DMS79 (cell line): ENCODE data around the gene OS9.
"Not testable (repeated sequence)": the region's sequence is repeated elsewhere in the genome, so short reads cannot be mapped to it uniquely, and the experiment has no call there.

ENCODE experiments used
- DNase-seq: peaks from one replicate; lab custom pipeline; 2025; lab: John Stamatoyannopoulos, UW

The OS9 gene

DNA sequence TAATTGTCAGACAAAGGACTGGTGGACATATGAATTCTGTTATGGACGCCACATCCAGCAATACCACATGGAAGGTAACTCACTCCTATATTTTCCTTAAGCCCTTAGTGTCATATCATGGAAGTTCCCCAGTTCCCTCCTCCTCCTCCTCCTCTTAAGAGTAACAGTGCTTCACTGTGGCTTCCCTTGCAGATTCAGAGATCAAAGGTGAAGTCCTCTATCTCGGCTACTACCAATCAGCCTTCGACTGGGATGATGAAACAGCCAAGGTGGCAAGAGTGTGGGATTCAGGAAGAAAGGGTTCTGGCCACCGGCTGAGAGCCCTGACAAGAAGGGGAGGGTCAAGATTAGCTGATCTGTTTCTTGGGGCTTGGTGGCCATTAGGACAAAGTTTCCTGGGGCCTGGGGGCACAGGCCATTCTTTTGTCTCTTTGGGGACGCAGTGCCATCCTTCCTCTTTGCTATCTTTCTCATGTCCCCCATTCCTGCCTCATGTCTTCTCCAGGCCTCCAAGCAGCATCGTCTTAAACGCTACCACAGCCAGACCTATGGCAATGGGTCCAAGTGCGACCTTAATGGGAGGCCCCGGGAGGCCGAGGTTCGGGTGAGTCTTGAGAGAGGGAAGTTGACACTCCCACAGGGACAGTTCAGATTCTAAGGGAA is 2.0 kb downstream of the OS9 start:
- DNase-seq = no peak

DNA sequence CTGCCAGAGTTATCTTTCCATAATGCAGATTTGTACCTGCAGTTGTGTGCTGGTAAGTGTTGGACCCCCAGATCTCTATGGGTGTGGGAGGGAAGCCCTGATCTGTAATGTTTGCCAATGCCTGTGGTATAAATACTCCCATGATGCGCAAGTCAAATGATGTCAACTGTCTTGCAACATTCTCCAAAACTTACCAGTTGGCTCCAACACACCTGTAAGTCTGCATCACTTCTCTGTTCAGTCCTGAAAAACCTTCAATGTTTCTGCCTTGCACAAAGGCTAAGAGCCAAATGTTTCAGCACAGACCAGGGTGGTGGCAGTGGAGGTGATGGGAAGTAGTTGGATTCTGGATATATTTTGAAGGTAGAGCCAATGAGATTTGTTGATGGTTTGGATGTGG is 3.1 kb downstream of the OS9 start:
- DNase-seq = no peak

DNA sequence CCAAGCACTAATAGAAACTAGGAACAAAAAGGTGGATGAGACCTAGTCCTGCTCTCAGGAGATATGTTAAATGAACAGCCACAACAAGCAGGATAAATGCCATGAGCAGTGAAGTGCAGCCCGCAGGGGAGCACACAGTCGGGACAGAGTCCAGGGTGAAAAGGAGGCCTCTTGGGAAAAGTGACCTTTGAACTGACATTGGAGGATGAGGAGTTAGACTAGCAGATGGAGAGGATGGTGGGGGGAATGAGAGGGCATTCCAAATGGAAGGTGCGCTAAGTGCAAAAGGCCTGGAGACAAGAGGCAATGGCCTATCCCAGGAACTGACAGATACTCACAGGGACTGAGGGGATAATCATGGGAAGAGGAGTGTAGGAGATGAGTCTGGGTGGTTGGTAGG is 4.5 kb downstream of the OS9 start:
- DNase-seq = no peak

DNA sequence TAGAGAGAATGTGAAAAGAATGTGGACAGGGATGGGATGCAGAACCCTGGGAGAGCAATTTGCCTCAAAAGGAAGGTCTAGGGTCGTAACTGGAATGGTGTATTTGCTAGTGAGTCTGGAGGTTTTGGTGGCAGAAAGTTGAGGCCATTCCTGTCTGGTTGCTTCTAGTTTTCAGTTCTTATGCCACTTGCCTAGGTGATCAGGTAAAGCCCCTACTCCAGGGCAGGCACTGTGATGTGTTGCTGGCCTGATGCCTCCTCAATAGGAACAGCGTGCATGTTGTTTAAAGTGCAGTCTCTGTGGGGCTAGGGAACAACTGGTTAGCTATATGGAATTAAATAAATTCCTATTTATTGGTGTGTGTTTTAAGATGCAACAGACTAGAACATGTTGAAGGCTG is 6.4 kb downstream of the OS9 start:
- no peak for DNase-seq

DNA sequence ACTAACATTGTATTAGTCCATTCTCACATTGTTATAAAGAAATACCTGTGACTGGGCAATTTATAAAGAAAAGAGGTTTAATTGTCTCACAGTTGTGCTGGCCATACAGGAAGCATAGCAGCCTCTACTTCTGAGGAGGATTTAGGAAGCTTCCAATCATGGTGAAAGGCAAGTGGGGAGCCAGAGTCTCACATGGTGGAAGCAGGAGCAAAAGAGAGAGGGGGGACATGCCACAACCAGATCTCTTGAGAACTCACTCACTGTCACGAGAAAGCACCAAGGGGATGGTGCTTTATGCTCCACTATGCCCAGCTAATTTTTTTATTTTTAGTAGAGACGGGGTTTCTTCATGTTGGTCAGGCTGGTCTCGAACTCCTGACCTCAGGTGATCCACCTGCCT is 13.3 kb downstream of the OS9 start:
- no peak for DNase-seq

DNA sequence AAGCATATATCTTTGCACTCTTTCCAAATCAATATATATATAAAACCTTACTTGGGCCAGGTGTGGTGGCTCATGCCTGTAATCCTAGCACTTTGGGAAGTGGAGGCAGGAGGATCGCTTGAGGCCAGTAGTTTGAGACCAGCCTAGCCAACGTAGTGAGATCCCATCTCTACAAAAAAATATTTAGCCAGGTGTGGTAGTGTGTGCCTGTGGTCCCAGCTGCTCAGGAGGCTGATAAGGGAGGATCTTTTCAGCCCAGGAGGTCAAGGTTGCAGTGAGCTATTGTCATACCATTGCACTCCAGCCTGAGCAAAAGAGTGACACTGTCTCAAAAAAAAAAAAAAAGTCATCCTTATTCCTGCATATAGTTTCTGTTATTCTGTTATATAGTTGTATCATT is 14.4 kb downstream of the OS9 start:
- no peak for DNase-seq

DNA sequence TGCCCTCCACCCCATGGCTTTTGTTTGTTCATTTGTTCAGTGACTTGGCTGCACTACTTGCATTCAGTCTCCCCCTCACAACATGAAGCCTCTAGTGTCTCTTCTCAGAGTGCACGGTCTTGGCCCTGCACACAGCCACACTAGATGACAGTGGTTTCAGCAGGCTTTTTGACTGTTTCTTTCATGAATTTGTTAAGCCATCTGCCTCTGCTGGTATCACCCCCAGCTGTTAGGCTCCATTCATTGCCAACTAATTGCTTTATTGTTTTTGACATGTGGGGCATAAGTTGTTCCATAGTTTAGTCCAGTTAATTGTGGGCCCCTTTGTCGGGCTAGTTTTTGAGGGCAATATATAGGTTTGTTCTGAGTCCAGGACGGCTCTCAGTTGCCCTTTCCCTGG is 18.8 kb downstream of the OS9 start:
- DNase-seq = no peak

DNA sequence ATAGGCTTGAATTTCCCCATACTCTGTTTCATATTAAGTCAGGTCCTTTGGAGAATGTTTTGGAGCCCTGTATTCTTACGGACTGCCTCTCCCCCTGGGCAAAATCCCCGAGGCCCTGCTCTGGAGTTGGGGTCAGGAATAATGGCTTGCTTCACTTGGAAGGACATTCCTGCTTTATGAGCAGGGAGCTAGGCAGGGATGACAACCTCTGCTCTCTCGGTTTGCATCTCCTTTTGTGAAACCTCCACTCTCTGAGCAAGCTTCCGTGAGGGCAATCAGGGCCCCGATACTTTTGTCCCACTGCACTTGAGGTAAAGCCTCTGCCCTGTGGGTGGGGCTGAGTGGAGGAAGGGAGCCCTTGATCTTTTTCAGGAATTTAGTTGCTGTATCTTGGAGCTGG is 19.3 kb downstream of the OS9 start:
- no peak for DNase-seq

DNA sequence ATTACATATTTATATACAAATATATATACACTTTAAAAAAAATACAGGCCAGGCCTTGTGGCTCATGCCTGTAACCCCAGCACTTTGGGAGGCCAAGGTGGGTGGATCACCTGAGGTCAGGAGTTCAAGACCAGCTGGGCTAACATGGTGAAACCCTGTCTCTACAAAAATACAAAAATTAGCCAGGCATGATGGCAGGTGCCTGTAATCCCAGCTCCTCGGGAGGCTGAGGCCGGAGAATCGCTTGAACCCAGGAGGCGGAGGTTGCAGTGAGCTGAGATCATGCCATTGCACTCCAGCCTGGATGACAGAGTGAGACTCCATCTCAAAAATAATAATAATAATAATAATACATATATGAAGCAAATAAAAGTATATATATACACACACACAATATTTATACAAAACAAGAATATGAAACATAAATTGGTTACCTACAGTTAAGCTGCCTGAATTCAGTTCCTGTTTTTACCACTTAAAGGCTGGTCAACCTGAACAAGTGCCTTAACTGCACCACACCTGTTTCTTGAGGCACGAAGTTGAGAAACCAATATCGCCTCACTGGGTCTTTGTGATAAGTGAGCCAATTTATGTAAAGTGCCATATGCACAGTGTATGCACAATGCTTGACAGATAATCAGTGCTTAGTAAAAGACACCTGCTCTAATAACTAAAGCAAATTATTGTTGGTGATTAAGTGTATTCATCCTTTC is 21.3 kb downstream of the OS9 start:
- not testable (repeated sequence) for DNase-seq

DNA sequence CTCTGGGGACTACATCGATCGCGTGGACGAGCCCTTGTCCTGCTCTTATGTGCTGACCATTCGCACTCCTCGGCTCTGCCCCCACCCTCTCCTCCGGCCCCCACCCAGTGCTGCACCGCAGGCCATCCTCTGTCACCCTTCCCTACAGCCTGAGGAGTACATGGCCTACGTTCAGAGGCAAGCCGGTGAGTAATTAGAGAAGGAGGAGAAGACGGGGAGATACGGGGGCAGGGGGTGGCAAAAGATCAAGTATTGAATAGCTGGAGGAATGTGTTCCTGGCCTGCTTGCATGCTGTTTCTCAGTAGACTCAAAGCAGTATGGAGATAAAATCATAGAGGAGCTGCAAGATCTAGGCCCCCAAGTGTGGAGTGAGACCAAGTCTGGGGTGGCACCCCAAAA is 21.9 kb downstream of the OS9 start:
- no peak for DNase-seq

DNA sequence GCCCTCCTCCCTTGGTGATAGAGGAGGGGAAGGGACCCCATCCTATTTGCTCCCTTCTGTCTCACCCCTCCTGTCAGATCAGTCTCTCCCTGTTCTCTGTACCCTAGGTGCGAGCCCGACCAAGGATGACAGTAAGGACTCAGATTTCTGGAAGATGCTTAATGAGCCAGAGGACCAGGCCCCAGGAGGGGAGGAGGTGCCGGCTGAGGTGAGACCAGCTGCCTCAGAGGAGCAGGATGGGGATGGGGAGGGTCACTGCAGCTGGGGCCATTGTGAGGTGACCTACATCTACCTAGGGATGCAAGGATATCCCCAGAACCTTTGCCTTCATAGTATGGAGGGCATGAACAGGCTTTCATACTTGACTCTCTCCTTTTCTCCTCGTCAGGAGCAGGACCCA is 22.4 kb downstream of the OS9 start:
- DNase-seq = no peak

DNA sequence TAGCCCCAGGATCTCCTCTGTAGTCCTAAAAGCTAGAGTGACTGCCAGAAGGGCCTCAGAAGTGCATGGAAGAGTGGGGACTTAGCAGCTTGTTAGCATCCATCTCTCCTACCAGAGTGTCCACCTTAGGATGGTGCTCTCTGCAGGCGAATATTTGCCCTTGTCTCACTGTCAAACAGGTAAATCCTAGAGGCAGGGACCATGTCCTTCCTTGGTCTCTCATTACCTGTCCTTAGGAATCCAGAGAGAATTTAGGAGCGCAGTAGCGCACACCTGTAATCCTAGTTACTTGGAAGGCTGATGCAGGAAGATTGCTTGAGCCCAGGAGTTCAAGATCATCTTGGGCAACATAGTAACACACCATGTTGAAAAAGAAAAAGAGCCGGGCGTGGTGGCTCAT is 23.2 kb downstream of the OS9 start:
- DNase-seq = no peak

DNA sequence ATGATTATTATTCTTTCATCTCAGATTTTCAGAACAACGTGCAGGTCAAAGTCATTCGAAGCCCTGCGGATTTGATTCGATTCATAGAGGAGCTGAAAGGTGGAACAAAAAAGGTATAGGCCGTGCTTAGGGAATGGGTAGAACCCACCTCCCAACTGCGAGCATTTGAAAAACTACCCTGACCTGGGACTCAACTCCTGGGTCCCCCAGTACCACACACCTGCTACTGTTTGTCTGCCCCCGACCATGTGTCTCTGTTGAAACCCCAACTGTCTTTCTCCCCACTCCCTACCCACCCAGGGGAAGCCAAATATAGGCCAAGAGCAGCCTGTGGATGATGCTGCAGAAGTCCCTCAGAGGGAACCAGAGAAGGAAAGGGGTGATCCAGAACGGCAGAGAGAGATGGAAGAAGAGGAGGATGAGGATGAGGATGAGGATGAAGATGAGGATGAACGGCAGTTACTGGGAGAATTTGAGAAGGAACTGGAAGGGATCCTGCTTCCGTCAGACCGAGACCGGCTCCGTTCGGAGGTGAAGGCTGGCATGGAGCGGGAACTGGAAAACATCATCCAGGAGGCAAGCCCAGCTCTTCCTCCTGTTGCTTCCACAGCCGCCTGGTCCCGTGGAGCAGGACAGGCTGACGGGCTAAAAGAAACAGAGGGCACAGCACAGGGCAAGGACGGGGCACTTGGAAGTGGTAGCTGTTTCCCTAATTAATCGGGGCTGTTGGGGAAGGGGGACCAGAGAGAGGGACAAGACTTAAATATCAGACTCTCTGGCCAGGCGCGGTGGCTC is 24.1 kb downstream of the OS9 start:
- DNase-seq = no peak

DNA sequence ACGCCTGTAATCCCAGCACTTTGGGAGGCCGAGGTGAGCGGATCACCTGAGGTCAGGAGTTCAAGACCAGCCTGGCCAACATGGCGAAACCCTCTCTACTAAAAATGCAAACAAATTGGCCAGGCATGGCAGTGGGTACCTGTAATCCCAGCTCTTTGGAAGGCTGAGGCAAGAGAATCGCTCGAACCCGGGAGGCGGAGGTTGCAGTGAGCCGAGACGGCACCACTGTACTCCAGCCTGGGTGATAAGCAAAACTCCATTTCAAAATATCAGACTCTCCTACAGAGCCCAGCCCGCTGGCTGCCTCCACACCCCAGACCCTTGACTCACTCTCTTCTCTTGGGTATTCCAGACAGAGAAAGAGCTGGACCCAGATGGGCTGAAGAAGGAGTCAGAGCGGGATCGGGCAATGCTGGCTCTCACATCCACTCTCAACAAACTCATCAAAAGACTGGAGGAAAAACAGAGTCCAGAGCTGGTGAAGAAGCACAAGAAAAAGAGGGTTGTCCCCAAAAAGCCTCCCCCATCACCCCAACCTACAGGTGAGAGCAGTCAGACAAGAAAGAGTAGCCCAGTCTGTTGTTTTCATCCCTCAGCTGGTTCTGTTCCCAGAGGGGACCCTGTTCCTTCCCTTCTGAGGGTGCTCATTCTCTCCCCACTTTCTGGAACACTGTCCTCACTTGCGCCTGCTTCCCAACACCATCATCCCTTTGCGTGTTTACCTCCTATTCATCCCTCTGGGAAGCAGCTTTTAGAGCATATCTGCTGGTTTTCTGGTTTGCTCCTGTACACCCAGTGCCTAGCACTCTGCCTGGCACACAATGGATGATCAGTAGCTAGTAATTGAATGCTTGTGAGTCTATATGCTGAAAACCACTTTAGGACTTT is 25.0 kb downstream of the OS9 start:
- no peak for DNase-seq

DNA sequence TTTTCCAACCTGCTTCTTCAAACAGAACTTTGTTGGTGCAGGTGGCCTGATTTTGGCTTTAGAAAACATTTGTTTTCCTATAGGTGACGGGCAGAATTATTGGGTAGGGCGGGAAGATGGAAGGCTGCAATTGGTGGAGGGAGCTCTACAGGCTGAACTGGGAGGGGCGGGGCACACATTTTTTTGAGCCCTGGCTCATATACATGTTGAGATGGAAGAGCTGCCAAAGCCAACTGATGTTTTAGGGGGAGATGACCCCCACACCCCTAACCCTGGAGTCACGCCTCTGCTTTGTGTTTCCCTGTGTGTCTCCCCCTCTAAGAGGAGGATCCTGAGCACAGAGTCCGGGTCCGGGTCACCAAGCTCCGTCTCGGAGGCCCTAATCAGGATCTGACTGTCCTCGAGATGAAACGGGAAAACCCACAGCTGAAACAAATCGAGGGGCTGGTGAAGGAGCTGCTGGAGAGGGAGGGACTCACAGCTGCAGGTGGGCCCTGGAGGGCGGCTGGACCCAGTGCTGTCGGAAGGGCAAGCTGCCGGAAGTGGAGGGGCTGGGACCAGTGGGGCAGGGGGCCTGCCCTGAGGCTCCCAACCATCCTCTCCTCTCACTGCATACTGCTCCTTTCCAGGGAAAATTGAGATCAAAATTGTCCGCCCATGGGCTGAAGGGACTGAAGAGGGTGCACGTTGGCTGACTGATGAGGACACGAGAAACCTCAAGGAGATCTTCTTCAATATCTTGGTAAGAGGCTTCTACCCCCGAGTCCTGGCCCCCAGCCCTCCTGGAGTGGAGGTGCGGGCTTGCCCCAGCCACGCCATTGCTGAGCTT is 26.1 kb downstream of the OS9 start:
- no peak for DNase-seq

DNA sequence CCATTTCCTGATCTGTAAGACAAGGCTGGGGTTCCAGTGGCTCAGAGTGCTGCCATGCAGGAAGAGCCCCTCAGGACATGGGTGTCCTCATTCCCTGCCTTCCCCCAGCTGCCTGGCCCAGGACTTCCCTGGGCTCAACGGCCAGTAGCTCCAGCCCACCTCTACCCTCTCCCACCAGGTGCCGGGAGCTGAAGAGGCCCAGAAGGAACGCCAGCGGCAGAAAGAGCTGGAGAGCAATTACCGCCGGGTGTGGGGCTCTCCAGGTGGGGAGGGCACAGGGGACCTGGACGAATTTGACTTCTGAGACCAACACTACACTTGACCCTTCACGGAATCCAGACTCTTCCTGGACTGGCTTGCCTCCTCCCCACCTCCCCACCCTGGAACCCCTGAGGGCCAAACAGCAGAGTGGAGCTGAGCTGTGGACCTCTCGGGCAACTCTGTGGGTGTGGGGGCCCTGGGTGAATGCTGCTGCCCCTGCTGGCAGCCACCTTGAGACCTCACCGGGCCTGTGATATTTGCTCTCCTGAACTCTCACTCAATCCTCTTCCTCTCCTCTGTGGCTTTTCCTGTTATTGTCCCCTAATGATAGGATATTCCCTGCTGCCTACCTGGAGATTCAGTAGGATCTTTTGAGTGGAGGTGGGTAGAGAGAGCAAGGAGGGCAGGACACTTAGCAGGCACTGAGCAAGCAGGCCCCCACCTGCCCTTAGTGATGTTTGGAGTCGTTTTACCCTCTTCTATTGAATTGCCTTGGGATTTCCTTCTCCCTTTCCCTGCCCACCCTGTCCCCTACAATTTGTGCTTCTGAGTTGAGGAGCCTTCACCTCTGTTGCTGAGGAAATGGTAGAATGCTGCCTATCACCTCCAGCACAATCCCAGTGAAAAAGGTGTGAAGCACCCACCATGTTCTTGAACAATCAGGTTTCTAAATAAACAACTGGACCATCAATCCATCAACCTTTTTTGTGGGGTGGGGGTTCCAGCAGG is 27.0 kb downstream of the OS9 start:
- no peak for DNase-seq

DNA sequence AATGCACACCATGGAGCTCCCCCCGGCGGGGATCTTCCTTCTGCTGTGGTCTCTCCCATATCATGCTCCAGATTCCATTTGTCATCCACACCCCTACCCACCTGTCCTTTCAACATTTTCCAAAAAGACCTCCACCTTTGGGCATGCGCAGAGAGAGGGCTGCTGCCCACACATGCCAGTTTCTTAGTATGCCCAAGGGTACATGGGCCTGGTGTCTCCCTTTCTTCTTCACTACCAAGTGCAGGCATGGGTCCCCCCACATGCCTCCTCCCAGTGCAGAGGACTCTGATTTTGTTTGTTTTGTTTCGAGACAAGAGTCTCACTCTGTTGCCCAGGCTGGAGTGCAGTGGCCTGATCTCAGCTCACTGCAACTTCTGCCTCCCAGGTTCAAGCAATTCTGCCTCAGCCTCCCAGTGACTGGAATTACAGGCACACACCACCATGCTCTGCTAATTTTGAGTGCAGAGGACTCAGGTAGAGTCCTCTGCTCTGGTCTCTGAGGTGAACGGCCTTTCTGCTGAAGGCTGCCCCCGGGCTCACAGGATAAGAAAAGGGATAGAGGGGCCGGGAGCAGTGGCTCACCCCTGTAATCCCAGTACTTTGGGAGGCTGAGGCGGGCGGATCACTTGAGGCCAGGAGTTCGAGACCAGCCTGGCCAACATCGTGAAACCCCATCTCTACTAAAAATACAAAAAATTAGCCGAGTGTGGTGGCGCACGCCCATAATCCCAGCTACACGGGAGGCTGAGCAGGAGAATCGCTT is 28.1 kb downstream of the OS9 start:
- not testable (repeated sequence) for DNase-seq

DNA sequence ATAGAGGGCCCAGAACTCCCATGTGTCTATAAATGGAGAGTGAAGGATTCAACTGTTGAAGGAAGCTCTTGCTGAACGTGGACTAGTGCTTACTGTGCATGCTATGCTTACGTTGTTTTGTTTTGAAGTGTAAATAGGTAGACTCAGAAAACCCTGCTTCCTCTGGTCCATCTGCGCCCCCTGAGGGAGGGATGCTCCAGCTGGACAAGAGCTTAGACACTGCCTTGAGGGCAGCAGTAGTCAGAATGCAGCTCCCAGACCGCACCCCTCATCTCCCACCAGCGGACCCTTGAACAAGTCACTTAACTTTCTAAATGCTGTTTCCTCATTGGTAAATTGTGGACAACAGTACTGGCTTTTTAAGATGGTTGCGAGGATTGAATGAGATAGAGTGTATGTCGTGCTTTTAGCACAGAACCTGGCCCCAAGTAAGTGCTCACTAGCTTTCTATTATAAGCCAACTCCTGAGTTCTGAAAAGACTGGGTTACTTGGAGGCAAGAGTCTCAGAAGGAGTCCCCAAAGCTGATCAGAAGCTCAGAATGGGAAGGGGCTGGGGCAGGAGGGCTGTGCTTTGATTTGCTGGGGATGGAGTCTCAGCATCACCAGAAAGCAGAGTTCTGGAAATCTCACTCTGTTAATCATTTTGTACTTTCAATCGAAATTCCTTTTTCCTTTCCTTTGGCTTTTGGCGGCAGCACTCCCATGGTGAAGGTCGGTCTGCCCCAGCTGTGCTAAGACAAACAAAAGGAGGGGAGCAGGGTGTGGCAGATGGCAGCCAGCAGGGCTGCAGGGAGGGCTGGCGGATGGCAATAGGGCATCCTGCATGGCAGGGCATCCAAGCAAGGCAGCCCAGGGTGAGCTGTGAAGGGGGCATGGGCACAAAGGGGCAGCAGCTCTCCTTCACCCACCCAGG is 29.0 kb downstream of the OS9 start:
- no peak for DNase-seq
